ENCODE measurements around the gene SGSM2.

DNA sequence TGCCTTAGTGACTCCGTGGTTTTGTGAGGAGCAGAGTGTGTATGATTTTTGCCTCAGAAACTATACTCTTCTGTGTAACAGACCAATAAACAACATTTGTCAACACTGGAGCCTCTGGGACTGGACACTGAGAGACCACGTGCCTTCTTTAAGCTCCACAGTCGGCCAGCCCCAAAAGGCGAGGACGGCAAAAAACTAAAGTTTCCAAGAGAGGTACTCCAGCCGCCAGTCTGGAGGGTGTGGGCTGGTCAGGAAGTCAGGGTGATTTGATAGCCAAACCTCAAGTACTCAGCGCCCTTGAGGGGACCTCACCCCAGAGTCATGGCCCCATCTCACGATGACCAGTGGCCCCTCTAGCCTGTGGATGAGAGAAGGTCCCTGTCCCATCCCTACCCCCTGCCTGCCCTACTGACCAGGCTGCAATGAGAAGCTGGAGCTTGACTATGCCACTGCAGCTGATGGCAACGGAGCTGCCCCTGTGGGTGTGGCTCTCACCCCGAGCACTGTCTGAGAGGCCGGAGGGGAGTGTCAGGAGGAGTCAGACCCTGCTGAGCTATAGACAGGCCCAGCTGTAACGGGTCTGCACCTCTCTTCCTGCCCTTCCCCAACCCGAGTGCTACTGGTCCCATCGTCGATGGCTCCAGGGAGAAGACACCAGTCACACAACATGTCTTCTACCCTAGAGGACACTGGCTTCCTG lies 43.8 kb downstream of the SGSM2 start:
- TF ChIP-seq, protein P1, sequence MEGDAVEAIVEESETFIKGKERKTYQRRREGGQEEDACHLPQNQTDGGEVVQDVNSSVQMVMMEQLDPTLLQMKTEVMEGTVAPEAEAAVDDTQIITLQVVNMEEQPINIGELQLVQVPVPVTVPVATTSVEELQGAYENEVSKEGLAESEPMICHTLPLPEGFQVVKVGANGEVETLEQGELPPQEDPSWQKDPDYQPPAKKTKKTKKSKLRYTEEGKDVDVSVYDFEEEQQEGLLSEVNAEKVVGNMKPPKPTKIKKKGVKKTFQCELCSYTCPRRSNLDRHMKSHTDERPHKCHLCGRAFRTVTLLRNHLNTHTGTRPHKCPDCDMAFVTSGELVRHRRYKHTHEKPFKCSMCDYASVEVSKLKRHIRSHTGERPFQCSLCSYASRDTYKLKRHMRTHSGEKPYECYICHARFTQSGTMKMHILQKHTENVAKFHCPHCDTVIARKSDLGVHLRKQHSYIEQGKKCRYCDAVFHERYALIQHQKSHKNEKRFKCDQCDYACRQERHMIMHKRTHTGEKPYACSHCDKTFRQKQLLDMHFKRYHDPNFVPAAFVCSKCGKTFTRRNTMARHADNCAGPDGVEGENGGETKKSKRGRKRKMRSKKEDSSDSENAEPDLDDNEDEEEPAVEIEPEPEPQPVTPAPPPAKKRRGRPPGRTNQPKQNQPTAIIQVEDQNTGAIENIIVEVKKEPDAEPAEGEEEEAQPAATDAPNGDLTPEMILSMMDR (IDR thresholded peaks at IDR 0.05; ENCODE audit: insufficient read depth, low read length): no peak
- TF ChIP-seq POLR2AphosphoS5 (IDR thresholded peaks at IDR 0.05; ENCODE audit: low read depth): no peak
- TF ChIP-seq, protein P2, sequence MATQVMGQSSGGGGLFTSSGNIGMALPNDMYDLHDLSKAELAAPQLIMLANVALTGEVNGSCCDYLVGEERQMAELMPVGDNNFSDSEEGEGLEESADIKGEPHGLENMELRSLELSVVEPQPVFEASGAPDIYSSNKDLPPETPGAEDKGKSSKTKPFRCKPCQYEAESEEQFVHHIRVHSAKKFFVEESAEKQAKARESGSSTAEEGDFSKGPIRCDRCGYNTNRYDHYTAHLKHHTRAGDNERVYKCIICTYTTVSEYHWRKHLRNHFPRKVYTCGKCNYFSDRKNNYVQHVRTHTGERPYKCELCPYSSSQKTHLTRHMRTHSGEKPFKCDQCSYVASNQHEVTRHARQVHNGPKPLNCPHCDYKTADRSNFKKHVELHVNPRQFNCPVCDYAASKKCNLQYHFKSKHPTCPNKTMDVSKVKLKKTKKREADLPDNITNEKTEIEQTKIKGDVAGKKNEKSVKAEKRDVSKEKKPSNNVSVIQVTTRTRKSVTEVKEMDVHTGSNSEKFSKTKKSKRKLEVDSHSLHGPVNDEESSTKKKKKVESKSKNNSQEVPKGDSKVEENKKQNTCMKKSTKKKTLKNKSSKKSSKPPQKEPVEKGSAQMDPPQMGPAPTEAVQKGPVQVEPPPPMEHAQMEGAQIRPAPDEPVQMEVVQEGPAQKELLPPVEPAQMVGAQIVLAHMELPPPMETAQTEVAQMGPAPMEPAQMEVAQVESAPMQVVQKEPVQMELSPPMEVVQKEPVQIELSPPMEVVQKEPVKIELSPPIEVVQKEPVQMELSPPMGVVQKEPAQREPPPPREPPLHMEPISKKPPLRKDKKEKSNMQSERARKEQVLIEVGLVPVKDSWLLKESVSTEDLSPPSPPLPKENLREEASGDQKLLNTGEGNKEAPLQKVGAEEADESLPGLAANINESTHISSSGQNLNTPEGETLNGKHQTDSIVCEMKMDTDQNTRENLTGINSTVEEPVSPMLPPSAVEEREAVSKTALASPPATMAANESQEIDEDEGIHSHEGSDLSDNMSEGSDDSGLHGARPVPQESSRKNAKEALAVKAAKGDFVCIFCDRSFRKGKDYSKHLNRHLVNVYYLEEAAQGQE (IDR thresholded peaks at IDR 0.05; ENCODE audit: insufficient replicate concordance, low read depth): no peak
- no peak for TF ChIP-seq GABPA (IDR thresholded peaks at IDR 0.05; ENCODE audit: low read depth)
